HepG2 (cell line): ENCODE data around the gene TTC31. TPM values are rescaled to one million over a fixed set of nuclear protein-coding genes. Genes with fewer than 3 reads are reported as not detected.

Source experiments
- HMG20B ChIP-seq: conservative IDR thresholded peaks from 2 replicates; pipeline ENCODE4 v1.6.1; 2016; ENCODE audit warnings: missing genetic modification reagents, missing compliant biosample characterization
- IRF2 ChIP-seq: IDR thresholded peaks from 2 replicates; pipeline ENCODE4 v1.6.1; 2018; ENCODE audit warnings: missing genetic modification reagents, missing compliant biosample characterization
- KDM2A ChIP-seq: sonication (generic); formaldehyde crosslinking; IDR thresholded peaks from 2 replicates; pipeline ENCODE4 v1.4.0; 2020; ENCODE audit warnings: low read depth, missing genetic modification reagents, borderline replicate concordance
- KDM5A ChIP-seq: fragments of 200-600 bp; sonication (generic); IDR thresholded peaks from 2 replicates; pipeline ENCODE4 v1.7.0; 2018; ENCODE audit warnings: antibody characterized with exemption, mild to moderate bottlenecking, low read length, borderline replicate concordance
- KDM5B ChIP-seq: sonication (generic); formaldehyde crosslinking; IDR thresholded peaks from 2 replicates; pipeline ENCODE4 v1.4.0; 2020; ENCODE audit warnings: missing genetic modification reagents, mild to moderate bottlenecking, borderline replicate concordance
- THAP11 ChIP-seq: IDR thresholded peaks from 2 replicates; pipeline ENCODE4 v1.6.1; 2016; ENCODE audit warnings: missing biosample characterization, missing genetic modification reagents
- TSC22D2 ChIP-seq: sonication (generic); formaldehyde crosslinking; IDR thresholded peaks from 2 replicates; pipeline ENCODE4 v1.5.1; 2020; ENCODE audit warnings: missing genetic modification reagents, mild to moderate bottlenecking, borderline replicate concordance
- YEATS2 ChIP-seq: sonication (generic); formaldehyde crosslinking; IDR thresholded peaks from 2 replicates; pipeline ENCODE4 v1.4.0; 2020; ENCODE audit warnings: missing genetic modification reagents, borderline replicate concordance
- polyA plus RNA-seq, 8 experiments: library from polyadenylated mRNA; depleted of rRNA in 3 of 8; stranded (reverse) in 7 of 8; unstranded in 1 of 8; fragments of >200 nt; fragmentation: Illumina TruSeq in 4 of 8; extraction: Trizol in 4 of 8; gene quantifications; 2 replicates each; pipeline versions ENCODE4 v1.2.1 to v1.2.3, GENCODE V29; 2011 to 2016; ENCODE audit warnings: low read depth in 4 of 8, missing spikeins in 1 of 8, mixed read lengths in 1 of 8; ENCODE audit not compliant: insufficient read depth in 1 of 8
- total RNA-seq, 5 experiments: library from RNA; depleted of rRNA; stranded (reverse); fragments of >200 nt; fragmentation: Illumina TruSeq; extraction: Trizol; gene quantifications; 2 replicates each; pipeline ENCODE4 v1.2.3, GENCODE V29; 2016; ENCODE audit warnings: low read depth in 1 of 5
- TF ChIP-seq, protein P1 (sequence below): sonication (generic); formaldehyde crosslinking; IDR thresholded peaks from 2 replicates; pipeline ENCODE4 v1.4.0; 2020; ENCODE audit warnings: missing genetic modification reagents, borderline replicate concordance
- TF ChIP-seq, protein P2 (sequence below): sonication (generic); formaldehyde crosslinking; IDR thresholded peaks from 2 replicates; pipeline ENCODE4 v1.5.0; 2020; ENCODE audit warnings: mild to moderate bottlenecking, missing genetic modification reagents
- TF ChIP-seq, protein P3 (sequence below): sonication (generic); formaldehyde crosslinking; IDR thresholded peaks from 2 replicates; pipeline ENCODE4 v1.4.0; 2020; ENCODE audit warnings: missing genetic modification reagents, borderline replicate concordance
- TF ChIP-seq, protein P4 (sequence below): IDR thresholded peaks from 2 replicates; pipeline ENCODE4 v1.6.1; 2016; ENCODE audit warnings: missing compliant biosample characterization, missing genetic modification reagents, borderline replicate concordance
- TF ChIP-seq, protein P5 (sequence below): sonication (generic); formaldehyde crosslinking; IDR thresholded peaks from 2 replicates; pipeline ENCODE4 v1.8.0; 2023; ENCODE audit warnings: mild to moderate bottlenecking, missing genetic modification reagents

Gene TTC31
- total and polyA plus RNA-seq, 2 of the 13 experiments (the other 11 are each of a cell fraction or from before 2014, with no cell fraction given), result 28.3 to 39.5 TPM

DNA sequence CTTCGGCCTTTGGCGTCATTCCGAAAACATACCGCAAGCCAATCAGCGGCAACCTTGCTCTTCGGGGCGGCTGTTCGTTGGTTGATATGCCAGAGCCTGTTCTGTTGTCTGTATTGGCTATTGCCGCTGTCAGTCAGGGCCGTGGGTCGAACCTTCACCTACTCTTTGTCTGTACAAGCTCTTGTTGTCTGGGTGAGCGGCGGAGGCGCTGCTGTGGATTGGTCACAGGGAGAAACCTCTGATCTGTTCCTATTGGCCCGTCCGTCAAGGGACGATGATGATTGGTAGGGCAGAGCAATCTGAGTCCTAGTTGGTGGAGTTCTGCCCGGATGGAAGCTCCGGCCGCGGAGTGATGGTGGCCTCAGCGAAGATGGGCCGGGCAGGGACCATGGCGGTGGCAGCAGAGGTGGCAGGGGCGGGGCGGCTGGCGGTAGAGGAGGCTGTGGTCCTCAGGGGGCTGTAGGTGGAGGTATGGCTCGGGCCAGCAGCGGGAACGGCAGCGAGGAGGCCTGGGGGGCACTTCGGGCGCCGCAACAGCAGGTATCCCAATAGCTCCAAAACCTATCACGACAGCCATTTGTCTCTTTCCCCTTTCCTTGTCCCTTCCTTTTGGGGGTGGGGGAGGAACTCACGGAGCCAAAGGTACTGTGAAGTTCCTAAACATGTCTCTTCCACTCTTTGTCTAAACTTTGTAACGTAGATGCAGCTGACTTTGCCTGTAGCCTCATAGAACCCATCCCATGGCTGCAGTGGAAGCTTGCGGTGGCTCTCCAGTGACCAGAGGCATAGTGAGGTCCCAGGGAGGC lies 24.5 kb upstream of the TTC31 start, which contains the start of gene WBP1 (continued):
- TF ChIP-seq, protein P1, sequence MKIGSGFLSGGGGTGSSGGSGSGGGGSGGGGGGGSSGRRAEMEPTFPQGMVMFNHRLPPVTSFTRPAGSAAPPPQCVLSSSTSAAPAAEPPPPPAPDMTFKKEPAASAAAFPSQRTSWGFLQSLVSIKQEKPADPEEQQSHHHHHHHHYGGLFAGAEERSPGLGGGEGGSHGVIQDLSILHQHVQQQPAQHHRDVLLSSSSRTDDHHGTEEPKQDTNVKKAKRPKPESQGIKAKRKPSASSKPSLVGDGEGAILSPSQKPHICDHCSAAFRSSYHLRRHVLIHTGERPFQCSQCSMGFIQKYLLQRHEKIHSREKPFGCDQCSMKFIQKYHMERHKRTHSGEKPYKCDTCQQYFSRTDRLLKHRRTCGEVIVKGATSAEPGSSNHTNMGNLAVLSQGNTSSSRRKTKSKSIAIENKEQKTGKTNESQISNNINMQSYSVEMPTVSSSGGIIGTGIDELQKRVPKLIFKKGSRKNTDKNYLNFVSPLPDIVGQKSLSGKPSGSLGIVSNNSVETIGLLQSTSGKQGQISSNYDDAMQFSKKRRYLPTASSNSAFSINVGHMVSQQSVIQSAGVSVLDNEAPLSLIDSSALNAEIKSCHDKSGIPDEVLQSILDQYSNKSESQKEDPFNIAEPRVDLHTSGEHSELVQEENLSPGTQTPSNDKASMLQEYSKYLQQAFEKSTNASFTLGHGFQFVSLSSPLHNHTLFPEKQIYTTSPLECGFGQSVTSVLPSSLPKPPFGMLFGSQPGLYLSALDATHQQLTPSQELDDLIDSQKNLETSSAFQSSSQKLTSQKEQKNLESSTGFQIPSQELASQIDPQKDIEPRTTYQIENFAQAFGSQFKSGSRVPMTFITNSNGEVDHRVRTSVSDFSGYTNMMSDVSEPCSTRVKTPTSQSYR (CRISPR knock-in tag), result peak; percentile 24; the same call in 1 of the 2 replicates
- TF ChIP-seq KDM2A (CRISPR knock-in tag), result peak; percentile 96
- TF ChIP-seq KDM5A, result peak; percentile 82
- TF ChIP-seq TSC22D2 (CRISPR knock-in tag), result 0 out of 2 replicates have a peak, but pooled peaks have one; percentile 1
- TF ChIP-seq IRF2 (CRISPR knock-in tag), result peak; percentile 14; the same call in 1 of the 2 replicates
- TF ChIP-seq, protein P2, sequence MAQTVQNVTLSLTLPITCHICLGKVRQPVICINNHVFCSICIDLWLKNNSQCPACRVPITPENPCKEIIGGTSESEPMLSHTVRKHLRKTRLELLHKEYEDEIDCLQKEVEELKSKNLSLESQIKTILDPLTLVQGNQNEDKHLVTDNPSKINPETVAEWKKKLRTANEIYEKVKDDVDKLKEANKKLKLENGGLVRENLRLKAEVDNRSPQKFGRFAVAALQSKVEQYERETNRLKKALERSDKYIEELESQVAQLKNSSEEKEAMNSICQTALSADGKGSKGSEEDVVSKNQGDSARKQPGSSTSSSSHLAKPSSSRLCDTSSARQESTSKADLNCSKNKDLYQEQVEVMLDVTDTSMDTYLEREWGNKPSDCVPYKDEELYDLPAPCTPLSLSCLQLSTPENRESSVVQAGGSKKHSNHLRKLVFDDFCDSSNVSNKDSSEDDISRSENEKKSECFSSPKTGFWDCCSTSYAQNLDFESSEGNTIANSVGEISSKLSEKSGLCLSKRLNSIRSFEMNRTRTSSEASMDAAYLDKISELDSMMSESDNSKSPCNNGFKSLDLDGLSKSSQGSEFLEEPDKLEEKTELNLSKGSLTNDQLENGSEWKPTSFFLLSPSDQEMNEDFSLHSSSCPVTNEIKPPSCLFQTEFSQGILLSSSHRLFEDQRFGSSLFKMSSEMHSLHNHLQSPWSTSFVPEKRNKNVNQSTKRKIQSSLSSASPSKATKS (CRISPR knock-in tag), result peak; percentile 74; the same call in 1 of the 2 replicates
- TF ChIP-seq, protein P3, sequence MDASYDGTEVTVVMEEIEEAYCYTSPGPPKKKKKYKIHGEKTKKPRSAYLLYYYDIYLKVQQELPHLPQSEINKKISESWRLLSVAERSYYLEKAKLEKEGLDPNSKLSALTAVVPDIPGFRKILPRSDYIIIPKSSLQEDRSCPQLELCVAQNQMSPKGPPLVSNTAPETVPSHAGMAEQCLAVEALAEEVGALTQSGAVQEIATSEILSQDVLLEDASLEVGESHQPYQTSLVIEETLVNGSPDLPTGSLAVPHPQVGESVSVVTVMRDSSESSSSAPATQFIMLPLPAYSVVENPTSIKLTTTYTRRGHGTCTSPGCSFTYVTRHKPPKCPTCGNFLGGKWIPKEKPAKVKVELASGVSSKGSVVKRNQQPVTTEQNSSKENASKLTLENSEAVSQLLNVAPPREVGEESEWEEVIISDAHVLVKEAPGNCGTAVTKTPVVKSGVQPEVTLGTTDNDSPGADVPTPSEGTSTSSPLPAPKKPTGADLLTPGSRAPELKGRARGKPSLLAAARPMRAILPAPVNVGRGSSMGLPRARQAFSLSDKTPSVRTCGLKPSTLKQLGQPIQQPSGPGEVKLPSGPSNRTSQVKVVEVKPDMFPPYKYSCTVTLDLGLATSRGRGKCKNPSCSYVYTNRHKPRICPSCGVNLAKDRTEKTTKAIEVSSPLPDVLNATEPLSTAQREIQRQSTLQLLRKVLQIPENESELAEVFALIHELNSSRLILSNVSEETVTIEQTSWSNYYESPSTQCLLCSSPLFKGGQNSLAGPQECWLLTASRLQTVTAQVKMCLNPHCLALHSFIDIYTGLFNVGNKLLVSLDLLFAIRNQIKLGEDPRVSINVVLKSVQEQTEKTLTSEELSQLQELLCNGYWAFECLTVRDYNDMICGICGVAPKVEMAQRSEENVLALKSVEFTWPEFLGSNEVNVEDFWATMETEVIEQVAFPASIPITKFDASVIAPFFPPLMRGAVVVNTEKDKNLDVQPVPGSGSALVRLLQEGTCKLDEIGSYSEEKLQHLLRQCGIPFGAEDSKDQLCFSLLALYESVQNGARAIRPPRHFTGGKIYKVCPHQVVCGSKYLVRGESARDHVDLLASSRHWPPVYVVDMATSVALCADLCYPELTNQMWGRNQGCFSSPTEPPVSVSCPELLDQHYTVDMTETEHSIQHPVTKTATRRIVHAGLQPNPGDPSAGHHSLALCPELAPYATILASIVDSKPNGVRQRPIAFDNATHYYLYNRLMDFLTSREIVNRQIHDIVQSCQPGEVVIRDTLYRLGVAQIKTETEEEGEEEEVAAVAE (CRISPR knock-in tag), result peak; percentile 98
- peak; percentile 3; the same call in 1 of the 2 replicates for TF ChIP-seq YEATS2 (CRISPR knock-in tag)
- TF ChIP-seq, protein P4, sequence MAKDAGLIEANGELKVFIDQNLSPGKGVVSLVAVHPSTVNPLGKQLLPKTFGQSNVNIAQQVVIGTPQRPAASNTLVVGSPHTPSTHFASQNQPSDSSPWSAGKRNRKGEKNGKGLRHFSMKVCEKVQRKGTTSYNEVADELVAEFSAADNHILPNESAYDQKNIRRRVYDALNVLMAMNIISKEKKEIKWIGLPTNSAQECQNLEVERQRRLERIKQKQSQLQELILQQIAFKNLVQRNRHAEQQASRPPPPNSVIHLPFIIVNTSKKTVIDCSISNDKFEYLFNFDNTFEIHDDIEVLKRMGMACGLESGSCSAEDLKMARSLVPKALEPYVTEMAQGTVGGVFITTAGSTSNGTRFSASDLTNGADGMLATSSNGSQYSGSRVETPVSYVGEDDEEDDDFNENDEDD, result peak; percentile 10; the same call in 1 of the 2 replicates
- peak; percentile 66; the same call in 1 of the 2 replicates for TF ChIP-seq KDM5B (CRISPR knock-in tag)
- TF ChIP-seq THAP11, result peak; percentile 65
- TF ChIP-seq HMG20B, result no peak
- TF ChIP-seq, protein P5, sequence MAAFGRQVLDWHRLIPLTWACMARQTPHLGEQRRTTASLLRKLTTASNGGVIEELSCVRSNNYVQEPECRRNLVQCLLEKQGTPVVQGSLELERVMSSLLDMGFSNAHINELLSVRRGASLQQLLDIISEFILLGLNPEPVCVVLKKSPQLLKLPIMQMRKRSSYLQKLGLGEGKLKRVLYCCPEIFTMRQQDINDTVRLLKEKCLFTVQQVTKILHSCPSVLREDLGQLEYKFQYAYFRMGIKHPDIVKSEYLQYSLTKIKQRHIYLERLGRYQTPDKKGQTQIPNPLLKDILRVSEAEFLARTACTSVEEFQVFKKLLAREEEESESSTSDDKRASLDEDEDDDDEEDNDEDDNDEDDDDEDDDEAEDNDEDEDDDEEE (CRISPR knock-in tag), result no peak
